ENCODE results near the gene ARHGAP25. TPM values are rescaled to one million over a fixed set of nuclear protein-coding genes. Genes with fewer than 3 reads are reported as not detected.

Gene ARHGAP25
- total RNA-seq, 1 donor from 2014 or later: 5.8 TPM

GRCh38 chr2:68741805-68742306 lies 7.2 kb downstream of the ARHGAP25 start:
- Histone ChIP-seq H3K4me1 (no peaks in the 10 kb centered on the region), H3K9me3 (ENCODE audit: low read depth) (no peaks in the 10 kb centered on the region), H3K79me2 (ENCODE audit: low read depth) (no peaks in the 10 kb centered on the region), H3K36me3 (no peaks in the 10 kb centered on the region), H2AFZ (replicated peaks) (no peak overlapping the region), H3K9ac (no peak overlapping the region), H3K27me3 (no peaks in the 10 kb centered on the region), H3K4me2 (no peak overlapping the region), H3K4me3 (no peak overlapping the region), H3F3A (ENCODE audit: low read depth) (no peaks in the 10 kb centered on the region), H4K20me1 (ENCODE audit: low read depth) (no peaks in the 10 kb centered on the region), H3K27ac (no peak overlapping the region)
- Mint-ChIP-seq H3K4me3 (no peak overlapping the region), H3K36me3 (no peaks in the 10 kb centered on the region), H3K9me3 (no peaks in the 10 kb centered on the region), H3K27ac (no peak overlapping the region), H3K4me1 (no peaks in the 10 kb centered on the region), H3K27me3 (ENCODE audit: insufficient read depth, low read depth) (peaks cover 4% of the 10 kb centered on the region)
- no peak for DNase-seq (ENCODE audit: low spot score)
- no peak for TF ChIP-seq EZH2phosphoT487 (IDR thresholded peaks at IDR 0.05)
- no peak for TF ChIP-seq CTCF (IDR thresholded peaks at IDR 0.05)
- no peak for TF ChIP-seq EZH2 (IDR thresholded peaks at IDR 0.05)

- no peaks in the 10 kb centered on the region for H3F3A ChIP-seq (ENCODE audit: low read depth)
- H3K9me3 ChIP-seq (ENCODE audit: low read depth): no peaks in the 10 kb centered on the region
- Mint-ChIP-seq H3K27me3 (ENCODE audit: insufficient read depth, low read depth) (peaks cover 4% of the 10 kb centered on the region), H3K4me1 (no peaks in the 10 kb centered on the region), H3K4me3 (no peak overlapping the region), H3K9me3 (no peaks in the 10 kb centered on the region), H3K27ac (no peak overlapping the region), H3K36me3 (no peaks in the 10 kb centered on the region)
- no peaks in the 10 kb centered on the region for H3K79me2 ChIP-seq (ENCODE audit: low read depth)
- no peak overlapping the region for H3K4me2 ChIP-seq
- H3K36me3 ChIP-seq: no peaks in the 10 kb centered on the region
- no peak overlapping the region for H3K27ac ChIP-seq
- no peak overlapping the region for H3K4me3 ChIP-seq
- no peak overlapping the region for H3K9ac ChIP-seq
- DNase-seq (ENCODE audit: low spot score): no peak
- TF ChIP-seq CTCF (IDR thresholded peaks at IDR 0.05) (no peak), EZH2phosphoT487 (IDR thresholded peaks at IDR 0.05) (no peak), EZH2 (IDR thresholded peaks at IDR 0.05) (no peak)
- no peaks in the 10 kb centered on the region for H4K20me1 ChIP-seq (ENCODE audit: low read depth)
- no peaks in the 10 kb centered on the region for H3K27me3 ChIP-seq
- H2AFZ ChIP-seq (replicated peaks): no peak overlapping the region
- no peaks in the 10 kb centered on the region for H3K4me1 ChIP-seq
Measured at GRCh38 chr2:68742626-68743415, 8.2 kb downstream of the ARHGAP25 start.

GRCh38 chr2:68743531-68743930 lies 8.9 kb downstream of the ARHGAP25 start:
- Histone ChIP-seq H3K9ac (no peak overlapping the region), H3K4me3 (no peak overlapping the region), H3K27ac (no peak overlapping the region), H2AFZ (replicated peaks) (no peak overlapping the region), H3K36me3 (no peaks in the 10 kb centered on the region), H3K27me3 (no peaks in the 10 kb centered on the region), H3F3A (ENCODE audit: low read depth) (no peaks in the 10 kb centered on the region), H4K20me1 (ENCODE audit: low read depth) (no peaks in the 10 kb centered on the region), H3K79me2 (ENCODE audit: low read depth) (no peaks in the 10 kb centered on the region), H3K4me2 (no peak overlapping the region), H3K9me3 (ENCODE audit: low read depth) (no peaks in the 10 kb centered on the region), H3K4me1 (no peaks in the 10 kb centered on the region)
- Mint-ChIP-seq H3K4me1 (no peaks in the 10 kb centered on the region), H3K27me3 (ENCODE audit: insufficient read depth, low read depth) (peaks cover 5% of the 10 kb centered on the region), H3K9me3 (no peaks in the 10 kb centered on the region), H3K4me3 (no peak overlapping the region), H3K36me3 (no peaks in the 10 kb centered on the region), H3K27ac (no peak overlapping the region)
- no peak for DNase-seq (ENCODE audit: low spot score)
- TF ChIP-seq CTCF (IDR thresholded peaks at IDR 0.05): no peak
- TF ChIP-seq EZH2phosphoT487 (IDR thresholded peaks at IDR 0.05): no peak
- TF ChIP-seq EZH2 (IDR thresholded peaks at IDR 0.05): no peak
